Measurements from ENCODE around the gene PEA15.

Gene PEA15

DNA sequence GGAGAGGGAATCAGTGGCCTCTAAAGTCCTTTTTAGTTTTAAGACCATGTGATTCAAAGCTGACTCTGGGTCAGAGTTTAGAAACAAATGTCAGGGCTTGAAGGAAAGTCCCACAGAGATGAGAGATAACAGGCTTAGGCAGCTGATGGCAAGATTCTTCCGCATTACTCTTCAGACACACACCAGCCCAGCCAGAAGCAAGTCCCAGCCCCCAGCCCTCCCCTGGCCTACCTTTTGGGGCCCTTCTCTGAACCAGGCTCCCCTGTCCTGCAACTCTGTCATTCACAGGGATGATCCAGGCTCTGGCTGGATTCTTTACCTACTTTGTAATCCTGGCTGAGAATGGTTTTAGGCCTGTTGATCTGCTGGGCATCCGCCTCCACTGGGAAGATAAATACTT lies 28.0 kb upstream of the PEA15 start:
- DNase-seq (ENCODE audit: low spot score) = no peak
- no peak for TF ChIP-seq CTCF (IDR thresholded peaks at IDR 0.05; ENCODE audit: borderline replicate concordance, control extremely low read depth, extremely low read depth, insufficient read depth, missing control alignments)
- in situ Hi-C loops (cut with MboI; ENCODE audit: low sequenced_read_pairs, unreplicated experiment) = no loop called here

GRCh38 chr1:160177667-160178066 lies 27.5 kb upstream of the PEA15 start:
- in situ Hi-C loops (cut with MboI; ENCODE audit: low sequenced_read_pairs, unreplicated experiment) = no loop called here
- no peak for TF ChIP-seq CTCF (IDR thresholded peaks at IDR 0.05; ENCODE audit: borderline replicate concordance, control extremely low read depth, extremely low read depth, insufficient read depth, missing control alignments)
- no peak for DNase-seq (ENCODE audit: low spot score)

DNA sequence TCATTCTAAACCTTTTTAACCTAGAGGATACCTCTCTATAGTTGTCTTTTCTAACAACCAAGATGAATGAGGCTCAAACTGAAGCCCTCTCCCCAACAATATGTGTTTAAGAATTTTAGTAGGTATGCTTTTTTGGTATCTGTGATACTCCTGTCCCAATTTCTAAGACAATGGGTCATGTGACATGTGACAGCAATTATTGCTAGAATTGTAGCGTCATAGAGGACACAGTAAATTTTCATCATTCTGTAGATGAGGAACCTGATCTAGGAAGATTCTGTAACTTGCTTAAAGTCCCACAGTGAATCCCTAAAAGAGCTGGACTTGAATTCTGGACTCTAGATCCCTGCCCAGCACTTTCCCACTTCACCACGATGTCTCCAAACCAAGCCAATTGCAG lies 26.5 kb upstream of the PEA15 start:
- no peak for DNase-seq (ENCODE audit: low spot score)
- in situ Hi-C loops (cut with MboI; ENCODE audit: low sequenced_read_pairs, unreplicated experiment) = no loop called here
- no peak for TF ChIP-seq CTCF (IDR thresholded peaks at IDR 0.05; ENCODE audit: borderline replicate concordance, control extremely low read depth, extremely low read depth, insufficient read depth, missing control alignments)

DNA sequence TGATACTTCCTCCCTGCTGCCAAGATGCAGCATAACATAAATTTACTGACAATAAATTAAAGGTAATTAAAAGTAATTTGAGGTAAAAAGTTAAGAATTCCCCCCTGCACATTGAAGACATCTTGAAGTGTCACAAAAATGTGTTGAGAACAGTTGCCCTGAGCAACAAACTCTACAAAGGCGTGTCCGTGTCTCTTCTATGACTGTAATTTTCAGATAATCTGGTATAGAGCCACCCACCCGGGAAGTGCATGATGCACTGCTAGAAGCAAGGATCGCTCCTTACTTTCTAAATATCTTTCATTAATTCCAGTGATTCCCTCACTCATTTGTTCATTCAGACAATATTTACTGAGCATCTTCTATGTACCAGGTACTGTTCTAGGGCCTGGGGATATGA lies 25.8 kb upstream of the PEA15 start:
- TF ChIP-seq CTCF (IDR thresholded peaks at IDR 0.05; ENCODE audit: borderline replicate concordance, control extremely low read depth, extremely low read depth, insufficient read depth, missing control alignments) = no peak
- no peak for DNase-seq (ENCODE audit: low spot score)
- in situ Hi-C loops (cut with MboI; ENCODE audit: low sequenced_read_pairs, unreplicated experiment) = no loop called here

DNA sequence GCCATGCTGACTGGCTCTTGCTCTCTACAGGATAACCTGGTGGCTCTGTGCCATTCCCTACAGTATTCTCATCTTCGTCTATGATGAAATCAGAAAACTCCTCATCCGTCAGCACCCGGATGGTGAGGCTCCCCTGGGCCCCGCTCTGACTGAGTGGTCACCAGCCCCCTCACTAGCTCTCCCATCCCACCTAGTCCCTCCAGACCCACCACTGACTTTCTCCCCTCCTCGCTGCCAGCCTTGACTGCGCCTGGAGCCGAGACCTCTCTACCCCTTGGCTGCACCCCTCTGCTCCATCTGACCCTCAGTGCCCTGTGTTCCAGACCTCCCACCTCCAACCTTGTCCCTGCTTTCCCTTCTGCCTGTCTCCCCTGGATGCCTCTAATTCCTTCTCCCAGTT lies 18.9 kb upstream of the PEA15 start:
- no peak for DNase-seq (ENCODE audit: low spot score)
- in situ Hi-C loops (cut with MboI; ENCODE audit: low sequenced_read_pairs, unreplicated experiment) = no loop called here
- TF ChIP-seq CTCF (IDR thresholded peaks at IDR 0.05; ENCODE audit: borderline replicate concordance, control extremely low read depth, extremely low read depth, insufficient read depth, missing control alignments) = no peak

GRCh38 chr1:160186729-160187128 lies 18.5 kb upstream of the PEA15 start:
- DNase-seq (ENCODE audit: low spot score) = no peak
- in situ Hi-C loops (cut with MboI; ENCODE audit: low sequenced_read_pairs, unreplicated experiment) = no loop called here
- TF ChIP-seq CTCF (IDR thresholded peaks at IDR 0.05; ENCODE audit: borderline replicate concordance, control extremely low read depth, extremely low read depth, insufficient read depth, missing control alignments) = no peak

GRCh38 chr1:160187407-160187806 lies 17.8 kb upstream of the PEA15 start:
- no peak for TF ChIP-seq CTCF (IDR thresholded peaks at IDR 0.05; ENCODE audit: borderline replicate concordance, control extremely low read depth, extremely low read depth, insufficient read depth, missing control alignments)
- DNase-seq (ENCODE audit: low spot score) = no peak
- in situ Hi-C loops (cut with MboI; ENCODE audit: low sequenced_read_pairs, unreplicated experiment) = no loop called here

Measured in GM13976 (cell line).